KOPT-K1 (cell line): Measurements from ENCODE around the gene MRGPRE.

ENCODE experiments used
- H3K27ac ChIP-seq: fragments of 200-600 bp; sonication (generic); 2 replicates; pipeline ENCODE4 v1.5.1; 2016; ENCODE audit warnings: antibody characterized with exemption, mild to moderate bottlenecking, low read depth, low read length; ENCODE audit not compliant: poor library complexity, severe bottlenecking
- H3K36me3 ChIP-seq: fragments of 200-600 bp; sonication (generic); 2 replicates; pipeline ENCODE4 v1.5.1; 2017; ENCODE audit warnings: antibody characterized with exemption, mild to moderate bottlenecking, low read length, moderate library complexity; ENCODE audit not compliant: insufficient read depth
- H3K9me3 ChIP-seq: fragments of 200-600 bp; sonication (generic); 2 replicates; pipeline ENCODE4 v1.5.1; 2017; ENCODE audit warnings: antibody characterized with exemption, low read length, mild to moderate bottlenecking; ENCODE audit not compliant: insufficient read depth, poor library complexity, severe bottlenecking

The MRGPRE gene

GRCh38 chr11:3186166-3186953, 45.9 kb downstream of the MRGPRE start:
- no peaks in the 10 kb centered on the region for H3K9me3 ChIP-seq
- no peak overlapping the region for H3K27ac ChIP-seq
- no peaks in the 10 kb centered on the region for H3K36me3 ChIP-seq

- peaks cover 12% of the 10 kb centered on the region for H3K9me3 ChIP-seq
- H3K27ac ChIP-seq: no peak overlapping the region
- H3K36me3 ChIP-seq: no peaks in the 10 kb centered on the region
Observed at GRCh38 chr11:3184732-3185347, 47.4 kb downstream of the MRGPRE start.

GRCh38 chr11:3183523-3183922, 48.7 kb downstream of the MRGPRE start:
- Histone ChIP-seq H3K9me3 (peaks cover 14% of the 10 kb centered on the region), H3K27ac (no peak overlapping the region), H3K36me3 (no peaks in the 10 kb centered on the region)

GRCh38 chr11:3182462-3182852, 49.8 kb downstream of the MRGPRE start:
- no peak overlapping the region for H3K27ac ChIP-seq
- peaks cover 14% of the 10 kb centered on the region for H3K9me3 ChIP-seq
- no peaks in the 10 kb centered on the region for H3K36me3 ChIP-seq

GRCh38 chr11:3181725-3182461, 50.3 kb downstream of the MRGPRE start:
- Histone ChIP-seq H3K27ac (no peak overlapping the region), H3K36me3 (no peaks in the 10 kb centered on the region), H3K9me3 (peaks cover 20% of the 10 kb centered on the region)

- peaks cover 30% of the 10 kb centered on the region for H3K9me3 ChIP-seq
- H3K27ac ChIP-seq: no peak overlapping the region
- no peaks in the 10 kb centered on the region for H3K36me3 ChIP-seq
Observed at GRCh38 chr11:3180869-3181268, 51.3 kb downstream of the MRGPRE start.

GRCh38 chr11:3178349-3178748, 53.9 kb downstream of the MRGPRE start:
- H3K9me3 ChIP-seq: peaks cover 36% of the 10 kb centered on the region
- no peaks in the 10 kb centered on the region for H3K36me3 ChIP-seq
- H3K27ac ChIP-seq: no peak overlapping the region

GRCh38 chr11:3177931-3178330, 54.3 kb downstream of the MRGPRE start:
- H3K9me3 ChIP-seq: peaks cover 36% of the 10 kb centered on the region
- no peak overlapping the region for H3K27ac ChIP-seq
- no peaks in the 10 kb centered on the region for H3K36me3 ChIP-seq
